ENCODE data around the gene CCL15.

The CCL15 gene

GRCh38 chr17:35986643-35987042, 14.7 kb downstream of the CCL15 start, which contains the start of gene CCL14:
TSS of gene CCL14 (minus strand) at chr17:35986729. CDS start at chr17:35986649, 80 bp downstream.
- no peak within 1 kb of the TSS for H3K4me3 ChIP-seq (ENCODE audit: low read length)
- H3K36me3 ChIP-seq (ENCODE audit: control insufficient read depth, insufficient read depth, low read length) = no peaks in the 10 kb centered on the region
- H3K9ac ChIP-seq (ENCODE audit: low read length) = no peak within 1 kb of the TSS
- H3K27me3 ChIP-seq (ENCODE audit: control insufficient read depth, insufficient read depth, low read length) = no peaks in the 10 kb centered on the region
- peaks cover 8% of the 10 kb centered on the region for H3K4me1 ChIP-seq (ENCODE audit: control insufficient read depth, insufficient read depth, low read length)
- H3K9me3 ChIP-seq (ENCODE audit: control insufficient read depth, low read length) = no peaks in the 10 kb centered on the region

GRCh38 chr17:35984140-35984539, 17.2 kb downstream of the CCL15 start:
- Histone ChIP-seq H3K27me3 (ENCODE audit: control insufficient read depth, insufficient read depth, low read length) (no peaks in the 10 kb centered on the region), H3K9ac (ENCODE audit: low read length) (no peak overlapping the region), H3K9me3 (ENCODE audit: control insufficient read depth, low read length) (no peaks in the 10 kb centered on the region), H3K4me1 (ENCODE audit: control insufficient read depth, insufficient read depth, low read length) (peaks cover 8% of the 10 kb centered on the region), H3K4me3 (ENCODE audit: low read length) (no peak overlapping the region), H3K36me3 (ENCODE audit: control insufficient read depth, insufficient read depth, low read length) (no peaks in the 10 kb centered on the region)

GRCh38 chr17:35982409-35983191, 18.8 kb downstream of the CCL15 start:
- Histone ChIP-seq H3K27me3 (ENCODE audit: control insufficient read depth, insufficient read depth, low read length) (no peaks in the 10 kb centered on the region), H3K9me3 (ENCODE audit: control insufficient read depth, low read length) (no peaks in the 10 kb centered on the region), H3K4me3 (ENCODE audit: low read length) (no peak overlapping the region), H3K9ac (ENCODE audit: low read length) (no peak overlapping the region), H3K36me3 (ENCODE audit: control insufficient read depth, insufficient read depth, low read length) (no peaks in the 10 kb centered on the region), H3K4me1 (ENCODE audit: control insufficient read depth, insufficient read depth, low read length) (no peaks in the 10 kb centered on the region)

GRCh38 chr17:35981908-35982330, 19.4 kb downstream of the CCL15 start:
- Histone ChIP-seq H3K36me3 (ENCODE audit: control insufficient read depth, insufficient read depth, low read length) (no peaks in the 10 kb centered on the region), H3K9ac (ENCODE audit: low read length) (no peak overlapping the region), H3K9me3 (ENCODE audit: control insufficient read depth, low read length) (no peaks in the 10 kb centered on the region), H3K27me3 (ENCODE audit: control insufficient read depth, insufficient read depth, low read length) (no peaks in the 10 kb centered on the region), H3K4me3 (ENCODE audit: low read length) (no peak overlapping the region), H3K4me1 (ENCODE audit: control insufficient read depth, insufficient read depth, low read length) (no peaks in the 10 kb centered on the region)

- Histone ChIP-seq H3K36me3 (ENCODE audit: control insufficient read depth, insufficient read depth, low read length) (no peaks in the 10 kb centered on the region), H3K9ac (ENCODE audit: low read length) (no peak within 1 kb of the TSS), H3K4me3 (ENCODE audit: low read length) (no peak within 1 kb of the TSS), H3K9me3 (ENCODE audit: control insufficient read depth, low read length) (no peaks in the 10 kb centered on the region), H3K4me1 (ENCODE audit: control insufficient read depth, insufficient read depth, low read length) (no peaks in the 10 kb centered on the region), H3K27me3 (ENCODE audit: control insufficient read depth, insufficient read depth, low read length) (no peaks in the 10 kb centered on the region)
These were observed 20.1 kb downstream of the CCL15 start, which contains the start of gene CCL16 for GRCh38 chr17:35981246-35981645. TSS of gene CCL16 (minus strand) at chr17:35981497. CDS start at chr17:35981420, 77 bp downstream.

- H3K4me3 ChIP-seq (ENCODE audit: low read length) = no peak overlapping the region
- peaks cover 7% of the 10 kb centered on the region for H3K4me1 ChIP-seq (ENCODE audit: control insufficient read depth, insufficient read depth, low read length)
- no peaks in the 10 kb centered on the region for H3K9me3 ChIP-seq (ENCODE audit: control insufficient read depth, low read length)
- H3K9ac ChIP-seq (ENCODE audit: low read length) = no peak overlapping the region
- no peaks in the 10 kb centered on the region for H3K27me3 ChIP-seq (ENCODE audit: control insufficient read depth, insufficient read depth, low read length)
- no peaks in the 10 kb centered on the region for H3K36me3 ChIP-seq (ENCODE audit: control insufficient read depth, insufficient read depth, low read length)
These were observed 23.0 kb downstream of the CCL15 start for GRCh38 chr17:35978346-35978745.

- H3K27me3 ChIP-seq (ENCODE audit: control insufficient read depth, insufficient read depth, low read length) = no peaks in the 10 kb centered on the region
- H3K4me1 ChIP-seq (ENCODE audit: control insufficient read depth, insufficient read depth, low read length) = peaks cover 8% of the 10 kb centered on the region
- no peaks in the 10 kb centered on the region for H3K36me3 ChIP-seq (ENCODE audit: control insufficient read depth, insufficient read depth, low read length)
- no peak overlapping the region for H3K4me3 ChIP-seq (ENCODE audit: low read length)
- no peak overlapping the region for H3K9ac ChIP-seq (ENCODE audit: low read length)
- H3K9me3 ChIP-seq (ENCODE audit: control insufficient read depth, low read length) = no peaks in the 10 kb centered on the region
These were observed 23.8 kb downstream of the CCL15 start for GRCh38 chr17:35977509-35977908.

- H3K4me3 ChIP-seq (ENCODE audit: low read length) = no peak overlapping the region
- no peaks in the 10 kb centered on the region for H3K27me3 ChIP-seq (ENCODE audit: control insufficient read depth, insufficient read depth, low read length)
- H3K9ac ChIP-seq (ENCODE audit: low read length) = no peak overlapping the region
- H3K4me1 ChIP-seq (ENCODE audit: control insufficient read depth, insufficient read depth, low read length) = peaks cover 8% of the 10 kb centered on the region
- no peaks in the 10 kb centered on the region for H3K36me3 ChIP-seq (ENCODE audit: control insufficient read depth, insufficient read depth, low read length)
- H3K9me3 ChIP-seq (ENCODE audit: control insufficient read depth, low read length) = no peaks in the 10 kb centered on the region
These were observed 27.8 kb downstream of the CCL15 start for GRCh38 chr17:35973333-35974260.

GRCh38 chr17:35972945-35973332, 28.4 kb downstream of the CCL15 start:
- Histone ChIP-seq H3K36me3 (ENCODE audit: control insufficient read depth, insufficient read depth, low read length) (no peaks in the 10 kb centered on the region), H3K9me3 (ENCODE audit: control insufficient read depth, low read length) (no peaks in the 10 kb centered on the region), H3K4me3 (ENCODE audit: low read length) (no peak overlapping the region), H3K4me1 (ENCODE audit: control insufficient read depth, insufficient read depth, low read length) (peaks cover 8% of the 10 kb centered on the region), H3K9ac (ENCODE audit: low read length) (no peak overlapping the region), H3K27me3 (ENCODE audit: control insufficient read depth, insufficient read depth, low read length) (no peaks in the 10 kb centered on the region)

GRCh38 chr17:35972535-35972934, 28.8 kb downstream of the CCL15 start:
- Histone ChIP-seq H3K4me3 (ENCODE audit: low read length) (no peak overlapping the region), H3K4me1 (ENCODE audit: control insufficient read depth, insufficient read depth, low read length) (peaks cover 8% of the 10 kb centered on the region), H3K9ac (ENCODE audit: low read length) (no peak overlapping the region), H3K9me3 (ENCODE audit: control insufficient read depth, low read length) (no peaks in the 10 kb centered on the region), H3K36me3 (ENCODE audit: control insufficient read depth, insufficient read depth, low read length) (no peaks in the 10 kb centered on the region), H3K27me3 (ENCODE audit: control insufficient read depth, insufficient read depth, low read length) (no peaks in the 10 kb centered on the region)

- H3K9ac ChIP-seq (ENCODE audit: low read length) = no peak overlapping the region
- H3K4me3 ChIP-seq (ENCODE audit: low read length) = no peak overlapping the region
- H3K27me3 ChIP-seq (ENCODE audit: control insufficient read depth, insufficient read depth, low read length) = no peaks in the 10 kb centered on the region
- H3K36me3 ChIP-seq (ENCODE audit: control insufficient read depth, insufficient read depth, low read length) = no peaks in the 10 kb centered on the region
- peaks cover 8% of the 10 kb centered on the region for H3K4me1 ChIP-seq (ENCODE audit: control insufficient read depth, insufficient read depth, low read length)
- no peaks in the 10 kb centered on the region for H3K9me3 ChIP-seq (ENCODE audit: control insufficient read depth, low read length)
These were observed 29.3 kb downstream of the CCL15 start for GRCh38 chr17:35972066-35972465.

Data from mucosa of stomach (tissue), 1 donor.